Sigmoid colon (tissue), 4 donors: Measurements from ENCODE around the gene CBARP.

Source experiments
- EP300 ChIP-seq, 4 donors: sonication (generic); formaldehyde crosslinking; IDR thresholded peaks; one replicate each; pipeline ENCODE4 v1.6.1; 2017; ENCODE audit warnings: antibody characterized with exemption in 4 of 4
- POLR2A ChIP-seq, 2 donors: fragments of 450-650 bp; IDR thresholded peaks; one replicate each; pipeline ENCODE4 v1.6.1; 2016; ENCODE audit warnings: antibody characterized with exemption in 2 of 2, mild to moderate bottlenecking in 2 of 2, moderate library complexity in 2 of 2
- POLR2AphosphoS5 ChIP-seq, 4 donors: sonication (generic); formaldehyde crosslinking; IDR thresholded peaks; one replicate each; pipeline ENCODE4 v1.6.1; 2017; ENCODE audit warnings: antibody characterized with exemption in 4 of 4
- TF ChIP-seq, protein P1 (sequence below), 4 experiments: fragments of 450-650 bp in 3 of 4; fragments of 200-600 bp in 1 of 4; IDR thresholded peaks; one replicate each; pipeline ENCODE4 v1.5.1; 2016 to 2019; ENCODE audit warnings: antibody characterized with exemption in 4 of 4, mild to moderate bottlenecking in 3 of 4, moderate library complexity in 2 of 4

DNA sequence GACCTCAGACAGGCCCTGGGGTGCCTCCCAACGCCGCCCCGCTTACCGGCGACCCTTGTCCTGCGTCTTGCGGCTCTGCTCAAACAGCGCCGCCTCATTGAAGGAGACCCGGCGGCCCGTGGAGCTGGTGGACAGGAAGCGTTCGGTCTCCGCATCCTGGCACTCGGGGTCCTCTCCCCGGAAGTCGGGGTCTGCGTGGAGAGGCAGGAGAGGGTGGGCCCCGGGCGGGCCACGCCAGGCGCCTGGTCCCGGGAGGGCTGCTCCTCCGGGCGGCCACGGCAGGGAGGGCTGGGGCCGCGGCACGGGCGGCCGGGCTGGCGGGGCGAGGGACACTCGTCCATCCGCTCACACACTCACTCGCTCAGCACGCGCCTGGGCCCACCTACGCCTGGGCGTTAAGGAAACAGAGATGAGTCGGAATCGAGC, 2.8 kb downstream of the CBARP start:
- TF ChIP-seq, protein P1, sequence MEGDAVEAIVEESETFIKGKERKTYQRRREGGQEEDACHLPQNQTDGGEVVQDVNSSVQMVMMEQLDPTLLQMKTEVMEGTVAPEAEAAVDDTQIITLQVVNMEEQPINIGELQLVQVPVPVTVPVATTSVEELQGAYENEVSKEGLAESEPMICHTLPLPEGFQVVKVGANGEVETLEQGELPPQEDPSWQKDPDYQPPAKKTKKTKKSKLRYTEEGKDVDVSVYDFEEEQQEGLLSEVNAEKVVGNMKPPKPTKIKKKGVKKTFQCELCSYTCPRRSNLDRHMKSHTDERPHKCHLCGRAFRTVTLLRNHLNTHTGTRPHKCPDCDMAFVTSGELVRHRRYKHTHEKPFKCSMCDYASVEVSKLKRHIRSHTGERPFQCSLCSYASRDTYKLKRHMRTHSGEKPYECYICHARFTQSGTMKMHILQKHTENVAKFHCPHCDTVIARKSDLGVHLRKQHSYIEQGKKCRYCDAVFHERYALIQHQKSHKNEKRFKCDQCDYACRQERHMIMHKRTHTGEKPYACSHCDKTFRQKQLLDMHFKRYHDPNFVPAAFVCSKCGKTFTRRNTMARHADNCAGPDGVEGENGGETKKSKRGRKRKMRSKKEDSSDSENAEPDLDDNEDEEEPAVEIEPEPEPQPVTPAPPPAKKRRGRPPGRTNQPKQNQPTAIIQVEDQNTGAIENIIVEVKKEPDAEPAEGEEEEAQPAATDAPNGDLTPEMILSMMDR (IDR thresholded peaks at IDR 0.05), result no peak
- no peak for TF ChIP-seq POLR2AphosphoS5 (IDR thresholded peaks at IDR 0.05)
- TF ChIP-seq POLR2A (IDR thresholded peaks at IDR 0.05), result no peak
- no peak for TF ChIP-seq EP300 (IDR thresholded peaks at IDR 0.05)
